ENCODE data around the gene OR2S2. TPM values are rescaled to one million over a fixed set of nuclear protein-coding genes. Genes with fewer than 3 reads are reported as not detected.
"Not testable (repeated sequence)": the region's sequence is repeated elsewhere in the genome, so short reads cannot be mapped to it uniquely, and the experiment has no call there.

The OR2S2 gene
- total RNA-seq, 1 donor from 2014 or later, result not detected

- no peak for DNase-seq (ENCODE audit: low read depth)
- H3K4me3 ChIP-seq (ENCODE audit: low read depth, low read length), result no peak overlapping the region
Measured at GRCh38 chr9:35996358-35996970, 38.5 kb upstream of the OR2S2 start.

GRCh38 chr9:35994959-35995358 lies 37.0 kb upstream of the OR2S2 start:
- Histone ChIP-seq H3K36me3 (ENCODE audit: control insufficient read depth, insufficient read depth, low read length) (no peaks in the 10 kb centered on the region), H3K27me3 (ENCODE audit: control insufficient read depth, insufficient read depth, low read length) (no peaks in the 10 kb centered on the region), H3K4me3 (ENCODE audit: low read depth, low read length) (no peak overlapping the region)

More at GRCh38 chr9:35996358-35996970, 38.5 kb upstream of the OR2S2 start:
- H3K27me3 ChIP-seq (ENCODE audit: control insufficient read depth, insufficient read depth, low read length), result no peaks in the 10 kb centered on the region
- no peak for TF ChIP-seq CTCF (IDR thresholded peaks at IDR 0.05; ENCODE audit: insufficient read depth, low read length, poor library complexity, severe bottlenecking)
- no peaks in the 10 kb centered on the region for H3K36me3 ChIP-seq (ENCODE audit: control insufficient read depth, insufficient read depth, low read length)

GRCh38 chr9:35993976-35994720 lies 36.2 kb upstream of the OR2S2 start:
- no peak for DNase-seq (ENCODE audit: low read depth)
- no peak for TF ChIP-seq CTCF (IDR thresholded peaks at IDR 0.05; ENCODE audit: insufficient read depth, low read length, poor library complexity, severe bottlenecking)
- Histone ChIP-seq H3K36me3 (ENCODE audit: control insufficient read depth, insufficient read depth, low read length) (no peaks in the 10 kb centered on the region), H3K27me3 (ENCODE audit: control insufficient read depth, insufficient read depth, low read length) (no peaks in the 10 kb centered on the region), H3K4me3 (ENCODE audit: low read depth, low read length) (no peak overlapping the region)

More at GRCh38 chr9:35994959-35995358, 37.0 kb upstream of the OR2S2 start:
- no peak for TF ChIP-seq CTCF (IDR thresholded peaks at IDR 0.05; ENCODE audit: insufficient read depth, low read length, poor library complexity, severe bottlenecking)
- no peak for DNase-seq (ENCODE audit: low read depth)

- H3K36me3 ChIP-seq (ENCODE audit: control insufficient read depth, insufficient read depth, low read length); H3K27me3 ChIP-seq (ENCODE audit: control insufficient read depth, insufficient read depth, low read length); DNase-seq (ENCODE audit: low read depth): not testable (repeated sequence)
Measured at GRCh38 chr9:35993136-35993535, 35.2 kb upstream of the OR2S2 start.

GRCh38 chr9:35990155-35990554 lies 32.2 kb upstream of the OR2S2 start:
- Histone ChIP-seq H3K4me3 (ENCODE audit: low read depth, low read length) (no peak overlapping the region), H3K27me3 (ENCODE audit: control insufficient read depth, insufficient read depth, low read length) (no peaks in the 10 kb centered on the region), H3K36me3 (ENCODE audit: control insufficient read depth, insufficient read depth, low read length) (no peaks in the 10 kb centered on the region)
- no peak for TF ChIP-seq CTCF (IDR thresholded peaks at IDR 0.05; ENCODE audit: insufficient read depth, low read length, poor library complexity, severe bottlenecking)
- DNase-seq (ENCODE audit: low read depth), result no peak

More at GRCh38 chr9:35993136-35993535, 35.2 kb upstream of the OR2S2 start:
- not testable (repeated sequence) for H3K4me3 ChIP-seq (ENCODE audit: low read depth, low read length)

GRCh38 chr9:35984021-35984420 lies 26.1 kb upstream of the OR2S2 start:
- no peak for TF ChIP-seq CTCF (IDR thresholded peaks at IDR 0.05; ENCODE audit: insufficient read depth, low read length, poor library complexity, severe bottlenecking)
- no peak for DNase-seq (ENCODE audit: low read depth)
- Histone ChIP-seq H3K4me3 (ENCODE audit: low read depth, low read length) (no peak overlapping the region), H3K27me3 (ENCODE audit: control insufficient read depth, insufficient read depth, low read length) (no peaks in the 10 kb centered on the region), H3K36me3 (ENCODE audit: control insufficient read depth, insufficient read depth, low read length) (no peaks in the 10 kb centered on the region)

Data from kidney epithelial cell (primary cell).